Middle frontal gyrus (tissue), 1 donor: Measurements from ENCODE around the gene ZNF506.
A peak's percentile ranks its signal among the peaks of the same experiment; 100 is the strongest.
"Not testable (repeated sequence)": the region's sequence is repeated elsewhere in the genome, so short reads cannot be mapped to it uniquely, and the experiment has no call there.

ENCODE experiments used
- DNase-seq: peaks from one replicate; pipeline ENCODE4 v3.0.0-alpha.2; 2015; ENCODE audit warnings: low spot score; ENCODE audit errors: extremely low spot score

Gene ZNF506

DNA sequence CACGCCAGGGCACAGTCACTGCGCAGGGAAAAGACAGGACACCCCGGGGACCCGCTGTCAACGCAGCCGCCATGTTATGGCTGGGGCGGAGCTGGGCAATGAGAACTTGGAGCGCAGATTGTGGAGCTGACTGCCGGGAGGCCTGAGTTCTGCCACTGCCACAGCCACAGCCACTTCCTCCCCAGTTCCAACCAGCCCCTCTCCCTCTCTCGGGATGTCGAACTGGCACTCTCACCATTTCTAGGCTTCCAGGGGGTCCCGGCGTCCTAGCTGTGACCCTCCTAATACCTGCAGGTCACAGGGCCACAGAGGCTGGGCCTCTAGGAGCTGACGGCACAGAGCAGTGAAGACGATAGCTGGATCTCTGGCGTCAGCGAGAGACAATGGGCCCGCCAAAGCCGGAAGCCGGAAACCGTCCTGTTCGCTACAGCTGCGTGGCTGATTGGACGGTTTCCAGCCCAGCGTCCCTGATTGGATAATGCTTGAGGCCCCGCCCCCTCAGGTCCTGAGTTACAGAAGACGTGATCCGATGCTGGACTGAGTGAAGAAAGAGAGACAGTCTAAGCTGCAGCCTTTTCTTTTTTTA is at the start of gene ZNF506:
ZNF506 (minus strand) TSS at position 385 of the 586 bp plus-strand sequence; CDS start at position 238, 147 bp downstream.
- peak; percentile 99 for DNase-seq

DNA sequence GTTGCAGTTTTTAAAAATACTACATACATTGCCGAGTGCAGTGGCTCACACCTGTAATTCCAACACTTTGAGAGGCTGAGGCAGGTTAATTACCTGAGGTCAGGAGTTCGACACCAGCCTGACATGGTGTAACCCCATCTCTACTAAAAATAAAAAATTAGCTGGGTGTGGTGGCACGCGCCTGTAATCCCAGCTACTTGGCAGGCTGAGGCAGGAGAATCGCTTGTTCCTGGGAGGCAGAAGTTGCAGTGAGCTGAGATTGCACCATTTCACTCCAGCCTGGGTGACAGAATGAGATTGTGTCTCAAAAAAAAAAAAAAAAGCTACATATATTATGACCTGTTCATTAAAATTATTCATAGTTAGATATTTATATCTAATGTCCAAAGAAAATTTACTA is 48.5 kb upstream of the ZNF506 start:
- DNase-seq, result not testable (repeated sequence)

GRCh38 chr19:19866611-19867248 is 45.2 kb upstream of the ZNF506 start:
- no peak for DNase-seq

GRCh38 chr19:19865750-19866610 is 44.4 kb upstream of the ZNF506 start, which contains the start of gene ZNF253:
Gene ZNF253, plus strand, starts transcription at chr19:19865882. Its CDS starts 115 bp downstream, at chr19:19865997.
- DNase-seq, result peak; percentile 97

- DNase-seq, result no peak
Observed at GRCh38 chr19:19860756-19861390, 39.3 kb upstream of the ZNF506 start.

GRCh38 chr19:19858751-19859150 is 37.2 kb upstream of the ZNF506 start:
- no peak for DNase-seq

DNA sequence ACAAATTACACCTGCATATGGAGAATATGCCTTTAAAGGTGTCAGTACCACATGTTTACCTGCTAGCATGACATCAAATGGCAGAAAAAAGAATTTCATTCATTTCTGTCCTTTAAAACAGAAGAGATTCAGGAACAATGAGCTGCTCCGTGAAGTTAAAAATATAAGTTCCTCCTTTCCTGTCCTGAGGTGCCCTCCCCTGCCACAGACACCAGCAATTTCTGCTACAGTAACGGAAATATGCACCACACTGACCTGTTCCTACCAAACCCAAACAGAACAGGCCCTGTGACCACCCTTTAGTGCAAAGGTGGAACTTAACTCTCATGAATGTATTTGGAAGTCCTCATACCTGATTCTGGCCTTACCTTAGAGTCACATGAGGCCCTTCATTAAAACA is 30.2 kb upstream of the ZNF506 start:
- not testable (repeated sequence) for DNase-seq

DNA sequence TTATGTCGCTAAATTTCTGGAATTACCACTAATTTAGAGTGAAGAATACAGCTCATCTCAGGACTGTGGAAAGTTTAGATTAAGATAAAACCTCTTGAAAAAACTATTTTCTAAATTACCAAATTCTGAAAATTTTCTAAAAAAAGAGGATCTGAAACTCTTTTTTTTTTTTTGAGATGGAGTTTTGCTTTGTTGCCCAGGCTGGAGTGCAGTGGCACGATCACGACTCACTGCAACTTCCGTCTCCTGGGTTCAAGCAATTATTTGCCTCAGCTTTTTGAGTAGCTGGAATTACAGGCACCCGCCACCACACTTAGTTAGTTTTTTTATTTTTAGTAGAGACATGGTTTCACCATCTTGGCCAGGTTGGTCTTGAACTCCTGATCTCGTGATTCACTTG is 27.5 kb upstream of the ZNF506 start:
- no peak for DNase-seq

DNA sequence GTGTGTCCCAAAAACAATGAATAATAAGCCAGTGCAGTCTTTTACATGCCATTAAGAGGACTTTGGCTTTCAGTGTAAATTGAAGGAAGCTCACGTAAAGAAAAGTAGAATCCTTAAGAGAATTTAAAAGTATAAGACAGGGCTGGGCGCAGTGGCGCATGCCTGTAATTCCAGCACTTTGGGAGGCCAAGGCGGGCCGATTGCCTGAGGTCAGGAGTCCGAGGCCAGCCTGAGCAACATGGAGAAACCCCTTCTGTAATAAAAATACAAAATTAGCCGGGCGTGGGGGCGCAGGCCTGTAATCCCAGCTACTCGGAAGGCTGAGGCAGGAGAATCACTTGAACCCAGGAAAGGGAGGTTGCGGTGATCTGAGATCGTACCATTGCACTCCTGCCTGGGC is 26.2 kb upstream of the ZNF506 start:
- no peak for DNase-seq

DNA sequence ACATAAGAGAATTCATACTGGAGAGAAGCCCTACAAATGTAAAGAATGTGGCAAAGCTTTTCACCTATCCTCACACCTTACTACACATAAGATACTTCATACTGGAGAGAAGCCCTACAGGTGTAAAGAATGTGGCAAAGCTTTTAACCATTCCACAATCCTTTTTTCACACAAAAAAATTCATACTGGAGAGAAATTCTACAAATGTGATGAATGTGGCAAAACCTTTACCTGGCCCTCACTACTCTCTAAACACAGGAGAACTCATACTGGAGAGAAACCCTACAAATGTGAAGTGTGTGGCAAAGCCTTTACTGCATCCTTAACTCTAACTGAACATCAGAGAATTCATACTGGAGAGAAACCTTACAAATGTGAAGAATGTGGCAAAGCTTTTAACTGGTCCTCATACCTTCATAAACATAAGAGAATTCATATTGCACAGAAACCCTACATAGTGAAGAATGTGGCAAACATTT is 14.0 kb upstream of the ZNF506 start:
- no peak for DNase-seq

DNA sequence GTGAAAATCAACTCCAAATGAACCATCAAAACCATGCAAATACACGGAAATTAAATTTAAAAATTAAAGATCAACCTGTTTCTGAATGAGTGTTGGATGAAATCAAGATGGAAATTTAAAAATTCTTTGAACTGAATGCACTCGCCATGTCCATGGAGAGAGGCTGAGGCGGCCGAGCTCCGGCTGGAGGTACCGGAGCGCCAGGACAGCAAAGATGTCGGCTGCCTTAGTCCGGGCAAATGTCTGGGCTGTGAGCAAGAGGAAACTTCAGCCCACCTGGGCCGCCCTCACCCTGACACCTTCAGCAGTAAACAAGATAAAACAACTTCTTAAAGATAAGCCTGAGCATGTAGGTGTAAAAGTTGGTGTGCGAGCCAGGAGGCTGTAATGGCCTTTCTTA is 5.3 kb upstream of the ZNF506 start:
- no peak for DNase-seq

GRCh38 chr19:19823916-19824315 is 2.4 kb upstream of the ZNF506 start:
- DNase-seq, result no peak

GRCh38 chr19:19821976-19822375 is 426 bp upstream of the ZNF506 start:
- not testable (repeated sequence) for DNase-seq

DNA sequence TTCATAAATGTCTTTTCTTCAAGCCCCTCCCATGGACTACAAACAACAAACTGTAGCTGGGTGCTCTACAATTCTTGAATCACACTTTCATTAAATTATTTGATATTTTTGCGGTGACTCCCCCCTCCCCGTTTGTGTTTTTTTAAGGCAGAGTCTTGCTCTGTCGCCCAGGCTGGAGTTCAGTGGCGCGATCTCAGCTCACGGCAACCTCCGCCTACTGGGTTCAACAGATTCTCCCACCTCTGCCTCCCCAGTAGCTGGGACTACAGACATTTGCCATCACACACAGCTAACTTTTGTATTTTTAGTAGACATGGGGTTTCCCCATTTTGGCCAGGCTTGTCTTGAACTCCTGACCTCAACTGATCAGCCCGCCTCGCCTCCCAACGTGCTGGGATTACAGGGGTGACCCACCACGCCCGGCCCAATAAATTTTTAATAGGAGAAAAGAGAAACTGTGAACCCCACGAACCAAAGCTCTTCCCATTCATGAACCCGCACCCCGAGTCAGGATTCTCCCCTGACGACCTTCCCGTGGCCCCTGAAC is 703 bp downstream of the ZNF506 start:
- DNase-seq, result no peak

DNA sequence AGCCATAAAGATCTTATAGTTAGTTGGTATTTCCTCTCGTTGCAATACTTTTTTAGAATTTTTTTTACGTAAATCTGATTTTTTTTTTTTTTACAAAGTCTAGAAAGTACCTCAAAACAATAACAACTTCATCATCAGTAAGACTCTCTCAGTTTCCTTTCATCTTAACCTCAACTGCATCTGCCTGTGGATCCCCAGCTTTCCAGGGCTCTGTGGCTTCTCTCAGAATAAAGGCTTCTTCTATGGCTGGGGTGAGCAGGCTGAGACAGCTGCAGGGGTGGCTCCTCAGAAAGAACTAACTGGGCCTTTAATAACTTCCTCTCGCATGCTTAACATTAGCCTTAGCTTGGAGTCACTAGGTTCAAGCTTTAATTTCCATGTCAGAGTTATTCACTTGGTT is 4.2 kb downstream of the ZNF506 start:
- DNase-seq, result no peak

GRCh38 chr19:19816679-19817078 is 4.9 kb downstream of the ZNF506 start:
- DNase-seq, result no peak

- not testable (repeated sequence) for DNase-seq
Observed at GRCh38 chr19:19811999-19812398, 9.6 kb downstream of the ZNF506 start.

DNA sequence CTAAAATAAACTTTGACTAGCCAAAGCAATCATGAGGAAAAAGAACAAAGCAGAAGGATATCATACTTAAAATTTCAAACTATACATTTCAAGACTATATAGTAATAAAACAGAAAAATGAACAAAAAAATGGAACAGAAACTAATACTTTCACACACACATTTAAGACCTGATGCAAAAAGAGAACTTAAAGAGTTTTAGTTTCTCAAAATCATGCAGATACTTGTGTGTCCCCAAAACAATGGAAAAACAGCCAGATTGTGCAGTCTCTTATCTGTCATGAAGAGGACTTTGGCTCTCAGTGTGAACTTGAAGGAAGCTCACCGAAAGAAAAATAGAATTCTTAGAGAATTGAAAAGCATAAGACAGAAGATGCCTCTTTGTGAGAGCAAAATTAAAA is 16.1 kb downstream of the ZNF506 start:
- no peak for DNase-seq

DNA sequence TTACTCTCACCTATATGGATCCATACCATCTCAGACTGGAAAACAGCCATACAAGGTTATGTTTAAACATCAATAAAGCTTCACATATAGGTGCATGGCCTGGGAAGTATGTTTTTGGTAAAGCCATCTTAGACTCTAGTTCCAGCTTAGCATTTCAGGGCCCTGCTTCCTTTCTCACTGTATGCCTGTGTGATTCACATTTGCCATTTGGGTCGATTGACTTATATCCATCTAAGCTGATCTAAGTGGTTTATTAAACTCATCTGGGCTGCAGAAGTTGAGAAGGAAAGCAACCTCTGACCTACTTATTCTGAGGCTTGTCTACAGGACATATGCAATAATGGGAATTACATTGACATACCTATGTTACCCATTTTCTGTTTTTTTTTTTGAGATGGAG is 33.5 kb downstream of the ZNF506 start:
- no peak for DNase-seq

- not testable (repeated sequence) for DNase-seq
Observed at GRCh38 chr19:19785476-19785875, 36.1 kb downstream of the ZNF506 start.

- DNase-seq, result no peak
Observed at GRCh38 chr19:19782783-19783182, 38.8 kb downstream of the ZNF506 start.
